ENCODE results near the gene SLC9C2. TPM values are rescaled to one million over a fixed set of nuclear protein-coding genes. Genes with fewer than 3 reads are reported as not detected.

SLC9C2 gene
- total RNA-seq, 1 donor = not detected

GRCh38 chr1:173485401-173485800, 117.5 kb downstream of the SLC9C2 start:
- TF ChIP-seq CTCF (IDR thresholded peaks at IDR 0.05; ENCODE audit: extremely low read depth, low read depth, low read length) = no peak
- Histone ChIP-seq H3K79me2 (ENCODE audit: insufficient read depth, low read length) (peaks cover 19% of the 10 kb centered on the region), H3K36me3 (ENCODE audit: insufficient read depth, low read length) (peaks cover 87% of the 10 kb centered on the region), H4K20me1 (ENCODE audit: insufficient read depth, low read length) (no peaks in the 10 kb centered on the region), H3K27ac (ENCODE audit: low read depth, low read length) (no peak overlapping the region), H3K4me1 (ENCODE audit: insufficient read depth, low read length) (no peaks in the 10 kb centered on the region), H3K27me3 (ENCODE audit: insufficient read depth, low read length) (no peaks in the 10 kb centered on the region), H3K4me2 (ENCODE audit: insufficient read depth, low read length) (no peak overlapping the region), H3K4me3 (ENCODE audit: insufficient read depth, low read length) (no peak overlapping the region), H3K9me3 (ENCODE audit: low read depth, low read length) (no peaks in the 10 kb centered on the region), H2AFZ (ENCODE audit: low read length) (no peak overlapping the region)
- DNase-seq (ENCODE audit: insufficient read length, low spot score, missing footprints) = no peak

- no peak for DNase-seq (ENCODE audit: insufficient read length, low spot score, missing footprints)
- H3K4me3 ChIP-seq (ENCODE audit: insufficient read depth, low read length) = no peak overlapping the region
- no peaks in the 10 kb centered on the region for H3K9me3 ChIP-seq (ENCODE audit: low read depth, low read length)
- H3K4me2 ChIP-seq (ENCODE audit: insufficient read depth, low read length) = no peak overlapping the region
- no peak for TF ChIP-seq CTCF (IDR thresholded peaks at IDR 0.05; ENCODE audit: extremely low read depth, low read depth, low read length)
- peaks cover 31% of the 10 kb centered on the region for H3K79me2 ChIP-seq (ENCODE audit: insufficient read depth, low read length)
- peaks cover 95% of the 10 kb centered on the region for H3K36me3 ChIP-seq (ENCODE audit: insufficient read depth, low read length)
- H3K27ac ChIP-seq (ENCODE audit: low read depth, low read length) = no peak overlapping the region
- H3K27me3 ChIP-seq (ENCODE audit: insufficient read depth, low read length) = no peaks in the 10 kb centered on the region
- H3K4me1 ChIP-seq (ENCODE audit: insufficient read depth, low read length) = peaks cover 9% of the 10 kb centered on the region
- no peak overlapping the region for H2AFZ ChIP-seq (ENCODE audit: low read length)
- peaks cover 5% of the 10 kb centered on the region for H4K20me1 ChIP-seq (ENCODE audit: insufficient read depth, low read length)
Observed at GRCh38 chr1:173484276-173484675, 118.6 kb downstream of the SLC9C2 start.

GRCh38 chr1:173482683-173483082, 120.2 kb downstream of the SLC9C2 start:
- Histone ChIP-seq H4K20me1 (ENCODE audit: insufficient read depth, low read length) (peaks cover 13% of the 10 kb centered on the region), H3K79me2 (ENCODE audit: insufficient read depth, low read length) (peaks cover 47% of the 10 kb centered on the region), H3K36me3 (ENCODE audit: insufficient read depth, low read length) (peaks cover 79% of the 10 kb centered on the region), H3K27ac (ENCODE audit: low read depth, low read length) (no peak overlapping the region), H3K27me3 (ENCODE audit: insufficient read depth, low read length) (no peaks in the 10 kb centered on the region), H3K4me2 (ENCODE audit: insufficient read depth, low read length) (no peak overlapping the region), H3K4me3 (ENCODE audit: insufficient read depth, low read length) (no peak overlapping the region), H2AFZ (ENCODE audit: low read length) (no peak overlapping the region), H3K4me1 (ENCODE audit: insufficient read depth, low read length) (peaks cover 24% of the 10 kb centered on the region), H3K9me3 (ENCODE audit: low read depth, low read length) (no peaks in the 10 kb centered on the region)
- no peak for TF ChIP-seq CTCF (IDR thresholded peaks at IDR 0.05; ENCODE audit: extremely low read depth, low read depth, low read length)
- no peak for DNase-seq (ENCODE audit: insufficient read length, low spot score, missing footprints)

GRCh38 chr1:173481195-173481772, 121.6 kb downstream of the SLC9C2 start:
- H4K20me1 ChIP-seq (ENCODE audit: insufficient read depth, low read length) = peaks cover 13% of the 10 kb centered on the region
- DNase-seq (ENCODE audit: insufficient read length, low spot score, missing footprints) = no peak
- H3K27ac ChIP-seq (ENCODE audit: low read depth, low read length) = no peak overlapping the region
- no peak overlapping the region for H2AFZ ChIP-seq (ENCODE audit: low read length)
- TF ChIP-seq CTCF (IDR thresholded peaks at IDR 0.05; ENCODE audit: extremely low read depth, low read depth, low read length) = no peak
- H3K9me3 ChIP-seq (ENCODE audit: low read depth, low read length) = no peaks in the 10 kb centered on the region
- no peaks in the 10 kb centered on the region for H3K27me3 ChIP-seq (ENCODE audit: insufficient read depth, low read length)
- H3K4me1 ChIP-seq (ENCODE audit: insufficient read depth, low read length) = peaks cover 25% of the 10 kb centered on the region
- no peak overlapping the region for H3K4me2 ChIP-seq (ENCODE audit: insufficient read depth, low read length)
- H3K36me3 ChIP-seq (ENCODE audit: insufficient read depth, low read length) = peaks cover 65% of the 10 kb centered on the region
- H3K4me3 ChIP-seq (ENCODE audit: insufficient read depth, low read length) = no peak overlapping the region
- H3K79me2 ChIP-seq (ENCODE audit: insufficient read depth, low read length) = peaks cover 51% of the 10 kb centered on the region
